A549 (cell line): ENCODE data around the gene LLCFC1. TPM values are rescaled to one million over a fixed set of nuclear protein-coding genes. Genes with fewer than 3 reads are reported as not detected.

Experiments
- ATAC-seq, 2 experiments: fragments of 200-7000 bp in 1 of 2; fragments of >200 bp in 1 of 2; cut with Nextera tagmentation in 1 of 2; cut with Tn5 transposase in 1 of 2; 3 replicates each; pipeline versions ENCODE4 v1.8.0 to v1.9.1; 2018 to 2020; ENCODE audit warnings: mild to moderate bottlenecking in 1 of 2, moderate library complexity in 1 of 2
- CTCF ChIA-PET: fragments of 300-600 bp; sonication (Branson Sonifier 250); formaldehyde crosslinking; extraction: SDS; loops from one replicate; lab custom pipeline; 2021; ENCODE audit warnings: antibody characterized with exemption, inconsistent platforms; lab: Yijun Ruan, JAX
- POLR2A ChIA-PET: fragments of 350-600 bp; formaldehyde crosslinking; extraction: SDS; loops from one replicate; lab custom pipeline; 2021; ENCODE audit warnings: antibody characterized with exemption, inconsistent platforms; lab: Yijun Ruan, JAX
- DNase-seq, 2 experiments: peaks; one replicate each; pipeline versions ENCODE4 v3.0.0 to v3.0.0-alpha.2; 2011 to 2016; ENCODE audit warnings: low read depth in 1 of 2, low spot score in 1 of 2
- FAIRE-seq: peaks from 2 replicates; lab custom pipeline; 2011; peaks lifted over from hg19 to GRCh38; lab: Jason Lieb, UNC
- H3K27ac ChIP-seq, 2 experiments: fragments of >200 bp; sonication (Bioruptor Twin); formaldehyde crosslinking; 3 replicates each; pipeline ENCODE4 v1.5.1; 2016 to 2017
- H3K4me1 ChIP-seq: fragments of >200 bp; sonication (Bioruptor Twin); formaldehyde crosslinking; 3 replicates; pipeline ENCODE4 v1.6.1; 2016
- H3K4me2 ChIP-seq: fragments of >200 bp; sonication (Bioruptor Twin); formaldehyde crosslinking; 3 replicates; pipeline ENCODE4 v1.6.1; 2016
- H3K4me3 ChIP-seq: fragments of >200 bp; sonication (Bioruptor Twin); formaldehyde crosslinking; 3 replicates; pipeline ENCODE4 v1.5.1; 2016
- H3K9me3 ChIP-seq: fragments of >200 bp; sonication (Bioruptor Twin); formaldehyde crosslinking; 3 replicates; pipeline ENCODE4 v1.6.1; 2016
- BCL3 ChIP-seq: fragments of >200 bp; sonication (Bioruptor Twin); formaldehyde crosslinking; IDR thresholded peaks from 3 replicates; pipeline ENCODE4 v1.6.1; 2016
- CBX2 ChIP-seq: fragments of 200-600 bp; sonication (generic); IDR thresholded peaks from 2 replicates; pipeline ENCODE4 v1.6.1; 2016; ENCODE audit warnings: low read depth, mild to moderate bottlenecking, borderline replicate concordance
- CEBPB ChIP-seq, 2 experiments: fragments of >200 bp in 1 of 2; sonication (Bioruptor Twin) in 1 of 2; formaldehyde crosslinking in 1 of 2; IDR thresholded peaks; 2 replicates each; pipeline ENCODE4 v1.6.1; 2012 to 2016
- CTCF ChIP-seq: fragments of >200 bp; sonication (Bioruptor Twin); formaldehyde crosslinking; IDR thresholded peaks from 3 replicates; pipeline ENCODE4 v1.5.1; 2016
- E2F6 ChIP-seq: IDR thresholded peaks from 2 replicates; pipeline ENCODE4 v1.6.1; 2012; ENCODE audit warnings: low read depth, borderline replicate concordance
- EP300 ChIP-seq, 2 experiments: fragments of >200 bp; sonication (Bioruptor Twin); formaldehyde crosslinking; IDR thresholded peaks; 2 replicates in 1 of 2; 3 replicates in 1 of 2; pipeline ENCODE4 v1.6.1; 2016 to 2017
- FOXS1 ChIP-seq: fragments of 250-450 bp; sonication (Bioruptor Pico); IDR thresholded peaks from 2 replicates; pipeline ENCODE4 v1.5.0; 2020; ENCODE audit warnings: mild to moderate bottlenecking, moderate library complexity
- HDAC2 ChIP-seq: fragments of 200-600 bp; sonication (generic); IDR thresholded peaks from 2 replicates; pipeline ENCODE4 v1.6.1; 2016
- HES2 ChIP-seq: fragments of >200 bp; sonication (Bioruptor Twin); formaldehyde crosslinking; IDR thresholded peaks from 2 replicates; pipeline ENCODE4 v1.6.1; 2016
- HEYL ChIP-seq: fragments of 250-450 bp; sonication (Bioruptor Pico); IDR thresholded peaks from 2 replicates; pipeline ENCODE4 v1.8.0; 2021; ENCODE audit warnings: mild to moderate bottlenecking, moderate library complexity
- HMGXB4 ChIP-seq: fragments of 250-450 bp; sonication (Bioruptor Pico); IDR thresholded peaks from 2 replicates; pipeline ENCODE4 v1.5.0; 2021; ENCODE audit warnings: mild to moderate bottlenecking, moderate library complexity, borderline replicate concordance
- HOXA7 ChIP-seq: fragments of 250-450 bp; sonication (Bioruptor Pico); IDR thresholded peaks from 2 replicates; pipeline ENCODE4 v1.5.0; 2020; ENCODE audit warnings: mild to moderate bottlenecking, moderate library complexity
- HOXB13 ChIP-seq: fragments of 250-450 bp; sonication (Bioruptor Pico); IDR thresholded peaks from 2 replicates; pipeline ENCODE4 v1.5.0; 2020; ENCODE audit warnings: low read depth, mild to moderate bottlenecking, moderate library complexity
- HOXB5 ChIP-seq: fragments of 250-450 bp; sonication (Bioruptor Pico); IDR thresholded peaks from 2 replicates; pipeline ENCODE4 v1.5.0; 2020; ENCODE audit warnings: mild to moderate bottlenecking, moderate library complexity
- KDM1A ChIP-seq: fragments of 200-600 bp; sonication (generic); IDR thresholded peaks from 2 replicates; pipeline ENCODE4 v1.6.1; 2016; ENCODE audit warnings: low read depth, mild to moderate bottlenecking
- KDM5A ChIP-seq: fragments of 200-600 bp; sonication (generic); IDR thresholded peaks from 2 replicates; pipeline ENCODE4 v1.6.1; 2016; ENCODE audit warnings: antibody characterized with exemption, mild to moderate bottlenecking
- MAZ ChIP-seq: fragments of 150-350 bp; IDR thresholded peaks from 2 replicates; pipeline ENCODE4 v1.6.1; 2014; ENCODE audit warnings: antibody characterized with exemption, low read depth, low read length, borderline replicate concordance
- MYC ChIP-seq: IDR thresholded peaks from 2 replicates; pipeline ENCODE4 v1.6.1; 2012; ENCODE audit warnings: mild to moderate bottlenecking, inconsistent platforms, low read length, improper control_type of control experiment, borderline replicate concordance
- NFE2L2 ChIP-seq: fragments of 150-350 bp; conservative IDR thresholded peaks from 2 replicates; pipeline ENCODE4 v1.6.1; 2014; ENCODE audit warnings: low read length
- NPAS2 ChIP-seq: fragments of 250-450 bp; sonication (Bioruptor Pico); IDR thresholded peaks from 2 replicates; pipeline ENCODE4 v1.8.0; 2022; ENCODE audit warnings: mild to moderate bottlenecking, moderate library complexity, borderline replicate concordance
- POLR2AphosphoS2 ChIP-seq: conservative IDR thresholded peaks from 2 replicates; pipeline ENCODE4 v1.6.1; 2012; ENCODE audit warnings: low read length, improper control_type of control experiment, inconsistent platforms
- RAD21 ChIP-seq, 2 experiments: fragments of >200 bp in 1 of 2; sonication (Bioruptor Twin) in 1 of 2; formaldehyde crosslinking in 1 of 2; IDR thresholded peaks in 1 of 2; conservative IDR thresholded peaks in 1 of 2; 2 replicates in 1 of 2; 3 replicates in 1 of 2; pipeline ENCODE4 v1.6.1; 2012 to 2018; ENCODE audit warnings: inconsistent platforms in 1 of 2
- RCOR1 ChIP-seq: fragments of 150-350 bp; IDR thresholded peaks from 2 replicates; pipeline ENCODE4 v1.6.1; 2014; ENCODE audit warnings: antibody characterized with exemption, low read length, low read depth
- REST ChIP-seq: fragments of 200-600 bp; sonication (generic); IDR thresholded peaks from 2 replicates; pipeline ENCODE4 v1.6.1; 2016; ENCODE audit warnings: antibody characterized with exemption, mild to moderate bottlenecking, moderate library complexity
- RNF2 ChIP-seq: fragments of 200-600 bp; sonication (generic); IDR thresholded peaks from 2 replicates; pipeline ENCODE4 v1.6.1; 2016; ENCODE audit warnings: low read depth, mild to moderate bottlenecking, antibody characterized with exemption, moderate library complexity, borderline replicate concordance
- SREBF2 ChIP-seq: fragments of 450-650 bp; IDR thresholded peaks from 2 replicates; pipeline ENCODE4 v1.6.1; 2014; ENCODE audit warnings: mild to moderate bottlenecking, moderate library complexity
- TP53 ChIP-seq: fragments of 250-450 bp; sonication (Bioruptor Pico); IDR thresholded peaks from 2 replicates; pipeline ENCODE4 v1.5.0; 2021; ENCODE audit warnings: mild to moderate bottlenecking, moderate library complexity
- ZC3H11A ChIP-seq: fragments of 450-650 bp; IDR thresholded peaks from 2 replicates; pipeline ENCODE4 v1.6.1; 2014; ENCODE audit warnings: antibody characterized with exemption, mild to moderate bottlenecking
- ZFP36 ChIP-seq: fragments of 450-650 bp; IDR thresholded peaks from 2 replicates; pipeline ENCODE4 v1.6.1; 2014; ENCODE audit warnings: borderline replicate concordance; ENCODE audit not compliant: partially characterized antibody
- WGBS: methylation state at CpG from one replicate; pipeline ENCODE4 v1.1.6; 2017; ENCODE audit errors: missing lambda C conversion rate; 5-methylcytosine and 5-hydroxymethylcytosine counted together
- polyA plus RNA-seq, 4 experiments: library from polyadenylated mRNA; depleted of rRNA in 3 of 4; stranded (reverse); fragments of >200 nt; fragmentation: RNase III in 1 of 4; extraction: RNeasy Plus Mini Kit Qiagen cat#74134 plus additional on column Dnase treatment in 1 of 4; gene quantifications; 2 replicates in 3 of 4; 3 replicates in 1 of 4; pipeline ENCODE4 v1.2.3, GENCODE V29; 2011 to 2017

LLCFC1 gene
- polyA plus RNA-seq, 2 of the 4 experiments (the other 2 are of a cell fraction) = not detected

- ChIA-PET CTCF (interaction anchor here (1.1 to 1.2 kb wide), 2 partner anchors 38 to 251 kb away, joined by 3 read pairs; no protein-coding TSS in a partner anchor), POLR2A (no interaction called here)
- H3K9me3 ChIP-seq = no peaks in the 10 kb centered on the region
- no peaks in the 10 kb centered on the region for H3K4me1 ChIP-seq
- DNase-seq (no peak), ATAC-seq (no peak; a peak in 1 of 6 replicates), FAIRE-seq (no peak)
- no peak overlapping the region for H3K4me3 ChIP-seq
- 13% methylated on average over 6 of the region's 6 CpGs for whole genome bisulfite sequencing
- no peak overlapping the region for H3K27ac ChIP-seq
- TF ChIP-seq RCOR1 (no peak), FOXS1 (CRISPR knock-in tag) (no peak), BCL3 (no peak), HOXB5 (CRISPR knock-in tag) (no peak), KDM1A (no peak), MAZ (no peak), HOXB13 (CRISPR knock-in tag) (no peak), CTCF (no peak), EP300 (IDR thresholded peaks at IDR 0.05) (no peak), TP53 (CRISPR knock-in tag) (no peak), HEYL (CRISPR knock-in tag) (no peak), RNF2 (no peak), POLR2AphosphoS2 (no peak), NFE2L2 (no peak), RAD21 (conservative IDR thresholded peaks at IDR 0.05 in 1 of 2, IDR thresholded peaks at IDR 0.05 in 1 of 2) (no peak), KDM5A (no peak), HOXA7 (CRISPR knock-in tag) (no peak), E2F6 (no peak), ZFP36 (no peak)
- H3K4me2 ChIP-seq = no peak overlapping the region
Measured at GRCh38 chr7:142964502-142965246, 25.4 kb downstream of the LLCFC1 start.

GRCh38 chr7:142968229-142968628 lies 28.9 kb downstream of the LLCFC1 start:
- Histone ChIP-seq H3K9me3 (no peaks in the 10 kb centered on the region), H3K4me1 (no peaks in the 10 kb centered on the region), H3K4me2 (no peak overlapping the region), H3K4me3 (no peak overlapping the region), H3K27ac (no peak overlapping the region)
- WGBS = 3% methylated on average over 4 of the region's 4 CpGs
- DNase-seq (no peak), FAIRE-seq (no peak), ATAC-seq (no peak)
- ChIA-PET POLR2A (no interaction called here), CTCF (no interaction called here)
- TF ChIP-seq NPAS2 (CRISPR knock-in tag) (no peak), CBX2 (no peak), SREBF2 (no peak), REST (no peak), HMGXB4 (CRISPR knock-in tag) (no peak), HES2 (no peak), HDAC2 (no peak), MYC (no peak), CEBPB (IDR thresholded peaks at IDR 0.05) (no peak), ZC3H11A (no peak), MAZ (no peak)
